ENCODE results near the gene SIGLEC1. TPM values are rescaled to one million over a fixed set of nuclear protein-coding genes. Genes with fewer than 3 reads are reported as not detected.

The SIGLEC1 gene
- total RNA-seq, 1 experiment from 2014 or later: not detected

- Histone ChIP-seq H3K4me3 (no peak overlapping the region), H3K9me3 (ENCODE audit: insufficient read depth, low read depth) (no peaks in the 10 kb centered on the region), H3K27me3 (ENCODE audit: insufficient read depth, low read depth) (peaks cover 18% of the 10 kb centered on the region; the same call in 1 of the 2 replicates), H3F3A (ENCODE audit: insufficient read depth, low read depth) (no peaks in the 10 kb centered on the region), H3K4me2 (no peak overlapping the region), H4K20me1 (ENCODE audit: insufficient read depth) (no peaks in the 10 kb centered on the region), H3K4me1 (replicated peaks; ENCODE audit: insufficient read depth) (no peaks in the 10 kb centered on the region), H3K36me3 (ENCODE audit: low read depth) (no peaks in the 10 kb centered on the region), H2AFZ (no peak overlapping the region), H3K79me2 (ENCODE audit: low read depth) (no peaks in the 10 kb centered on the region), H3K9me2 (ENCODE audit: insufficient read depth) (no peaks in the 10 kb centered on the region), H3K27ac (no peak overlapping the region)
- intact Hi-C loops (cut with micrococcal nuclease; ENCODE audit: unreplicated experiment): no loop called here
- TF ChIP-seq CTCF (conservative IDR thresholded peaks at IDR 0.05) (no peak), EZH2 (IDR thresholded peaks at IDR 0.05; ENCODE audit: low read depth) (no peak)
- ChIA-PET CTCF (no interaction called here), POLR2A (ENCODE audit: unreplicated experiment) (no interaction called here)
- no peak for DNase-seq
- BruUV-seq (replicated peaks): no TSS peak
Observed at GRCh38 chr20:3702611-3703391, 9.6 kb downstream of the SIGLEC1 start.

GRCh38 chr20:3701061-3701998 is 11.1 kb downstream of the SIGLEC1 start:
- no peak overlapping the region for H3K4me2 ChIP-seq
- no peaks in the 10 kb centered on the region for H3K9me2 ChIP-seq (ENCODE audit: insufficient read depth)
- no peaks in the 10 kb centered on the region for H4K20me1 ChIP-seq (ENCODE audit: insufficient read depth)
- H3K27me3 ChIP-seq (ENCODE audit: insufficient read depth, low read depth): peaks cover 18% of the 10 kb centered on the region; the same call in 1 of the 2 replicates
- POLR2A ChIA-PET (ENCODE audit: unreplicated experiment): no interaction called here
- H3K9me3 ChIP-seq (ENCODE audit: insufficient read depth, low read depth): peaks cover 1% of the 10 kb centered on the region; the same call in 1 of the 2 replicates
- no peak for DNase-seq
- H3K4me3 ChIP-seq: no peak overlapping the region
- H3K4me1 ChIP-seq (replicated peaks; ENCODE audit: insufficient read depth): no peaks in the 10 kb centered on the region
- intact Hi-C loops (cut with micrococcal nuclease; ENCODE audit: unreplicated experiment): no loop called here
- H3K36me3 ChIP-seq (ENCODE audit: low read depth): no peaks in the 10 kb centered on the region
- CTCF ChIA-PET: no interaction called here
- H2AFZ ChIP-seq: no peak overlapping the region
- BruUV-seq (replicated peaks): no TSS peak
- no peak overlapping the region for H3K27ac ChIP-seq
- H3K79me2 ChIP-seq (ENCODE audit: low read depth): no peaks in the 10 kb centered on the region
- H3F3A ChIP-seq (ENCODE audit: insufficient read depth, low read depth): no peaks in the 10 kb centered on the region
- TF ChIP-seq CTCF (conservative IDR thresholded peaks at IDR 0.05): no peak
- no peak for TF ChIP-seq EZH2 (IDR thresholded peaks at IDR 0.05; ENCODE audit: low read depth)

- peaks cover 18% of the 10 kb centered on the region; the same call in 1 of the 2 replicates for H3K27me3 ChIP-seq (ENCODE audit: insufficient read depth, low read depth)
- H3K36me3 ChIP-seq (ENCODE audit: low read depth): no peaks in the 10 kb centered on the region
- TF ChIP-seq CTCF (conservative IDR thresholded peaks at IDR 0.05) (no peak), EZH2 (IDR thresholded peaks at IDR 0.05; ENCODE audit: low read depth) (no peak)
- H3K79me2 ChIP-seq (ENCODE audit: low read depth): no peaks in the 10 kb centered on the region
- no peaks in the 10 kb centered on the region for H3K4me1 ChIP-seq (replicated peaks; ENCODE audit: insufficient read depth)
- ChIA-PET CTCF (no interaction called here), POLR2A (ENCODE audit: unreplicated experiment) (interaction anchor here (0.6 kb wide), 1 partner anchor 15 kb away, joined by 3 read pairs; no protein-coding TSS in a partner anchor)
- no peak overlapping the region for H2AFZ ChIP-seq
- H3K9me2 ChIP-seq (ENCODE audit: insufficient read depth): no peaks in the 10 kb centered on the region
- H3K9me3 ChIP-seq (ENCODE audit: insufficient read depth, low read depth): peaks cover 4% of the 10 kb centered on the region; the same call in 1 of the 2 replicates
- BruUV-seq (replicated peaks): no TSS peak
- H3F3A ChIP-seq (ENCODE audit: insufficient read depth, low read depth): no peaks in the 10 kb centered on the region
- intact Hi-C loops (cut with micrococcal nuclease; ENCODE audit: unreplicated experiment): no loop called here
- DNase-seq: no peak
- H3K4me3 ChIP-seq: no peak overlapping the region
- H4K20me1 ChIP-seq (ENCODE audit: insufficient read depth): no peaks in the 10 kb centered on the region
- no peak overlapping the region for H3K27ac ChIP-seq
- H3K4me2 ChIP-seq: no peak overlapping the region
Observed at GRCh38 chr20:3699037-3699436, 13.4 kb downstream of the SIGLEC1 start.

Data from PC-9 (cell line).